K562 (cell line): ENCODE data around the gene HCST. TPM values are rescaled to one million over a fixed set of nuclear protein-coding genes. Genes with fewer than 3 reads are reported as not detected.

Experiments used
- ARID1B ChIP-seq: fragments of 450-650 bp; IDR thresholded peaks from 2 replicates; pipeline ENCODE4 v1.6.1; 2016; ENCODE audit warnings: antibody characterized with exemption, mild to moderate bottlenecking, inconsistent platforms
- CEBPG ChIP-seq, 3 experiments: fragments of 200-800 bp in 1 of 3; sonication (Bioruptor generic) in 1 of 3; sonication (generic) in 1 of 3; formaldehyde crosslinking in 1 of 3; IDR thresholded peaks in 2 of 3; conservative IDR thresholded peaks in 1 of 3; 2 replicates each; pipeline versions ENCODE4 v1.6.1 to v1.8.0; 2016 to 2022; ENCODE audit warnings: missing compliant biosample characterization in 2 of 3, missing genetic modification characterization in 2 of 3, mild to moderate bottlenecking in 1 of 3, missing genetic modification reagents in 1 of 3
- GABPB1 ChIP-seq: sonication (generic); formaldehyde crosslinking; IDR thresholded peaks from 2 replicates; pipeline ENCODE4 v1.8.0; 2022; ENCODE audit warnings: mild to moderate bottlenecking, missing genetic modification reagents
- HEY1 ChIP-seq: fragments of 250-450 bp; sonication (Bioruptor Pico); IDR thresholded peaks from 2 replicates; pipeline ENCODE4 v1.5.0; 2020; ENCODE audit warnings: mild to moderate bottlenecking, moderate library complexity, borderline replicate concordance
- HOXB6 ChIP-seq: fragments of 250-450 bp; sonication (Bioruptor Pico); IDR thresholded peaks from 2 replicates; pipeline ENCODE4 v1.5.1; 2022; ENCODE audit warnings: mild to moderate bottlenecking, borderline replicate concordance
- KAT2B ChIP-seq: IDR thresholded peaks from one replicate; pipeline ENCODE4 v1.6.1; 2012; ENCODE audit warnings: low read depth, mild to moderate bottlenecking, control low read depth, inconsistent platforms, low read length, moderate library complexity
- MAZ ChIP-seq, 2 experiments: fragments of 450-650 bp in 1 of 2; sonication (generic) in 1 of 2; formaldehyde crosslinking; IDR thresholded peaks in 1 of 2; conservative IDR thresholded peaks in 1 of 2; 2 replicates each; pipeline versions ENCODE4 v1.4.0 to v1.5.0; 2020; ENCODE audit warnings: mild to moderate bottlenecking in 1 of 2, missing genetic modification reagents in 1 of 2
- NFE2 ChIP-seq: IDR thresholded peaks from 2 replicates; pipeline ENCODE4 v1.6.1; 2014; ENCODE audit warnings: antibody characterized with exemption, low read depth
- ZNF140 ChIP-seq: fragments of 250-450 bp; sonication (Bioruptor Pico); IDR thresholded peaks from 2 replicates; pipeline ENCODE4 v1.8.0; 2021; ENCODE audit warnings: moderate library complexity, mild to moderate bottlenecking, inconsistent platforms
- ZNF785 ChIP-seq: fragments of 250-450 bp; sonication (Bioruptor Pico); IDR thresholded peaks from 2 replicates; pipeline ENCODE4 v1.4.0; 2020; ENCODE audit warnings: mild to moderate bottlenecking
- polyA plus RNA-seq, 8 experiments: library from polyadenylated mRNA; depleted of rRNA in 4 of 8; stranded (reverse) in 5 of 8; unstranded in 3 of 8; fragments of >200 nt; fragmentation: Nextera tagmentation in 2 of 8; fragmentation: Illumina TruSeq in 1 of 8; extraction: Ambion mirVana in 2 of 8; extraction: Trizol in 1 of 8; gene quantifications; 2 replicates each; pipeline versions ENCODE4 v1.2.1 to v1.2.3, GENCODE V29; 2011 to 2014; ENCODE audit warnings: inconsistent platforms in 1 of 8, missing spikeins in 1 of 8
- total RNA-seq, 7 experiments: library from RNA; depleted of rRNA in 6 of 7; stranded (reverse); fragments of >200 nt in 6 of 7; fragmentation: Illumina TruSeq in 2 of 7; extraction: Trizol in 2 of 7; gene quantifications; 2 replicates each; pipeline versions ENCODE4 v1.2.1 to v1.2.3, GENCODE V29; 2011 to 2021; ENCODE audit warnings: low replicate concordance in 1 of 7
- TF ChIP-seq, protein P1 (sequence below): fragments of 250-450 bp; sonication (Bioruptor Pico); IDR thresholded peaks from 2 replicates; pipeline ENCODE4 v1.4.0; 2020; ENCODE audit warnings: mild to moderate bottlenecking
- TF ChIP-seq, protein P2 (sequence below): sonication (generic); formaldehyde crosslinking; IDR thresholded peaks from 2 replicates; pipeline ENCODE4 v1.8.0; 2023; ENCODE audit warnings: missing genetic modification reagents, mild to moderate bottlenecking, borderline replicate concordance
- TF ChIP-seq, protein P3 (sequence below): sonication (generic); IDR thresholded peaks from 2 replicates; pipeline ENCODE4 v1.6.1; 2016
- TF ChIP-seq, protein P4 (sequence below): fragments of 450-650 bp; formaldehyde crosslinking; IDR thresholded peaks from 2 replicates; pipeline ENCODE4 v1.4.0; 2022; ENCODE audit warnings: mild to moderate bottlenecking, moderate library complexity
- TF ChIP-seq, protein P5 (sequence below): fragments of 250-450 bp; sonication (Bioruptor Pico); IDR thresholded peaks from 2 replicates; pipeline ENCODE4 v1.4.0; 2020; ENCODE audit warnings: borderline replicate concordance

HCST gene
- total and polyA plus RNA-seq, 9 of the 15 experiments (the other 6 are each of a cell fraction or from before 2014, with no cell fraction given): 0.29 to 1.9 (median 0.95) TPM; not detected in 2

DNA sequence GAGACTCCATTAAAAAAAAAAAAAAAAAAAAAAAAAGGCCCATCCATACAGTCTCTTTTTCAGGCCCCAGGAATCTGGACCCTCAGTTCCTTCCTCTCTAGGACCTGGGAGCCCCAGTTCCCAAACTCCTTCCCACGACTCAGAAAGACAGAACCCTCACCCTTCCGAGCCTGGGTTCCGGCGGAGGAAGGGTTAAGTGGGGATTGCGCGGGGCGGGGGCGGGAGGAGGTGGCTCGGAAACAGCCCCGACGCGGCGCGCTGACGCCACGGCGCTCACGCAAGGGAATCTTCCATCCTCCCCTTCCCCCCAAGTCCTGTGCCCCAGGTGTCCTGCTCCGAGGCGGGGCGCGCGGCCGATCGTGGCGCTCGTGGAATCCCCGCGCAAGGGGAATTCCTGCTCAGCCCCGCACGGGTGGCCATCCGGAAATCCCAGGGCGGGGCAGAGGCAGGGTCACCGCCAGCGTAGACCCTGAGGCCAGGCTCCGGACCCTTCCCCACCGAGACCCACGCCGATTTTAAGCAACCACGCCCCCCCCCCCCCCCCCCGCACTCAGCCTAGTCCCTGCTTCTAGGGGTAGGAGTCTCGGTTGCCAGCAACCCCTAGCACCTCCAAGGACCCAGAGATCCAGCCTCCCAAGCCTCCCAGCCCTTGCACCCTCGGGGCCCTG, 2.6 kb upstream of the HCST start (continued):
- TF ChIP-seq, protein P1, sequence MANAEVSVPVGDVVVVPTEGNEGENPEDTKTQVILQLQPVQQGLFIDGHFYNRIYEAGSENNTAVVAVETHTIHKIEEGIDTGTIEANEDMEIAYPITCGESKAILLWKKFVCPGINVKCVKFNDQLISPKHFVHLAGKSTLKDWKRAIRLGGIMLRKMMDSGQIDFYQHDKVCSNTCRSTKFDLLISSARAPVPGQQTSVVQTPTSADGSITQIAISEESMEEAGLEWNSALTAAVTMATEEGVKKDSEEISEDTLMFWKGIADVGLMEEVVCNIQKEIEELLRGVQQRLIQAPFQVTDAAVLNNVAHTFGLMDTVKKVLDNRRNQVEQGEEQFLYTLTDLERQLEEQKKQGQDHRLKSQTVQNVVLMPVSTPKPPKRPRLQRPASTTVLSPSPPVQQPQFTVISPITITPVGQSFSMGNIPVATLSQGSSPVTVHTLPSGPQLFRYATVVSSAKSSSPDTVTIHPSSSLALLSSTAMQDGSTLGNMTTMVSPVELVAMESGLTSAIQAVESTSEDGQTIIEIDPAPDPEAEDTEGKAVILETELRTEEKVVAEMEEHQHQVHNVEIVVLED (CRISPR knock-in tag): peak; percentile 96
- no peak for TF ChIP-seq ZNF140 (CRISPR knock-in tag)
- TF ChIP-seq, protein P2, sequence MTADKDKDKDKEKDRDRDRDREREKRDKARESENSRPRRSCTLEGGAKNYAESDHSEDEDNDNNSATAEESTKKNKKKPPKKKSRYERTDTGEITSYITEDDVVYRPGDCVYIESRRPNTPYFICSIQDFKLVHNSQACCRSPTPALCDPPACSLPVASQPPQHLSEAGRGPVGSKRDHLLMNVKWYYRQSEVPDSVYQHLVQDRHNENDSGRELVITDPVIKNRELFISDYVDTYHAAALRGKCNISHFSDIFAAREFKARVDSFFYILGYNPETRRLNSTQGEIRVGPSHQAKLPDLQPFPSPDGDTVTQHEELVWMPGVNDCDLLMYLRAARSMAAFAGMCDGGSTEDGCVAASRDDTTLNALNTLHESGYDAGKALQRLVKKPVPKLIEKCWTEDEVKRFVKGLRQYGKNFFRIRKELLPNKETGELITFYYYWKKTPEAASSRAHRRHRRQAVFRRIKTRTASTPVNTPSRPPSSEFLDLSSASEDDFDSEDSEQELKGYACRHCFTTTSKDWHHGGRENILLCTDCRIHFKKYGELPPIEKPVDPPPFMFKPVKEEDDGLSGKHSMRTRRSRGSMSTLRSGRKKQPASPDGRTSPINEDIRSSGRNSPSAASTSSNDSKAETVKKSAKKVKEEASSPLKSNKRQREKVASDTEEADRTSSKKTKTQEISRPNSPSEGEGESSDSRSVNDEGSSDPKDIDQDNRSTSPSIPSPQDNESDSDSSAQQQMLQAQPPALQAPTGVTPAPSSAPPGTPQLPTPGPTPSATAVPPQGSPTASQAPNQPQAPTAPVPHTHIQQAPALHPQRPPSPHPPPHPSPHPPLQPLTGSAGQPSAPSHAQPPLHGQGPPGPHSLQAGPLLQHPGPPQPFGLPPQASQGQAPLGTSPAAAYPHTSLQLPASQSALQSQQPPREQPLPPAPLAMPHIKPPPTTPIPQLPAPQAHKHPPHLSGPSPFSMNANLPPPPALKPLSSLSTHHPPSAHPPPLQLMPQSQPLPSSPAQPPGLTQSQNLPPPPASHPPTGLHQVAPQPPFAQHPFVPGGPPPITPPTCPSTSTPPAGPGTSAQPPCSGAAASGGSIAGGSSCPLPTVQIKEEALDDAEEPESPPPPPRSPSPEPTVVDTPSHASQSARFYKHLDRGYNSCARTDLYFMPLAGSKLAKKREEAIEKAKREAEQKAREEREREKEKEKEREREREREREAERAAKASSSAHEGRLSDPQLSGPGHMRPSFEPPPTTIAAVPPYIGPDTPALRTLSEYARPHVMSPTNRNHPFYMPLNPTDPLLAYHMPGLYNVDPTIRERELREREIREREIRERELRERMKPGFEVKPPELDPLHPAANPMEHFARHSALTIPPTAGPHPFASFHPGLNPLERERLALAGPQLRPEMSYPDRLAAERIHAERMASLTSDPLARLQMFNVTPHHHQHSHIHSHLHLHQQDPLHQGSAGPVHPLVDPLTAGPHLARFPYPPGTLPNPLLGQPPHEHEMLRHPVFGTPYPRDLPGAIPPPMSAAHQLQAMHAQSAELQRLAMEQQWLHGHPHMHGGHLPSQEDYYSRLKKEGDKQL (CRISPR knock-in tag): no peak
- no peak for TF ChIP-seq ARID1B
- no peak for TF ChIP-seq KAT2B
- TF ChIP-seq, protein P3, sequence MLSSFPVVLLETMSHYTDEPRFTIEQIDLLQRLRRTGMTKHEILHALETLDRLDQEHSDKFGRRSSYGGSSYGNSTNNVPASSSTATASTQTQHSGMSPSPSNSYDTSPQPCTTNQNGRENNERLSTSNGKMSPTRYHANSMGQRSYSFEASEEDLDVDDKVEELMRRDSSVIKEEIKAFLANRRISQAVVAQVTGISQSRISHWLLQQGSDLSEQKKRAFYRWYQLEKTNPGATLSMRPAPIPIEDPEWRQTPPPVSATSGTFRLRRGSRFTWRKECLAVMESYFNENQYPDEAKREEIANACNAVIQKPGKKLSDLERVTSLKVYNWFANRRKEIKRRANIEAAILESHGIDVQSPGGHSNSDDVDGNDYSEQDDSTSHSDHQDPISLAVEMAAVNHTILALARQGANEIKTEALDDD: no peak
- peak; percentile 89 to 93 for TF ChIP-seq MAZ (CRISPR knock-in tag; conservative IDR thresholded peaks at IDR 0.05 in 1 of 2, IDR thresholded peaks at IDR 0.05 in 1 of 2)
- no peak for TF ChIP-seq HEY1 (CRISPR knock-in tag)
- no peak for TF ChIP-seq ZNF785 (CRISPR knock-in tag)
- TF ChIP-seq, protein P4, sequence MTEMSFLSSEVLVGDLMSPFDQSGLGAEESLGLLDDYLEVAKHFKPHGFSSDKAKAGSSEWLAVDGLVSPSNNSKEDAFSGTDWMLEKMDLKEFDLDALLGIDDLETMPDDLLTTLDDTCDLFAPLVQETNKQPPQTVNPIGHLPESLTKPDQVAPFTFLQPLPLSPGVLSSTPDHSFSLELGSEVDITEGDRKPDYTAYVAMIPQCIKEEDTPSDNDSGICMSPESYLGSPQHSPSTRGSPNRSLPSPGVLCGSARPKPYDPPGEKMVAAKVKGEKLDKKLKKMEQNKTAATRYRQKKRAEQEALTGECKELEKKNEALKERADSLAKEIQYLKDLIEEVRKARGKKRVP (CRISPR knock-in tag): no peak
- no peak for TF ChIP-seq GABPB1 (CRISPR knock-in tag)
- TF ChIP-seq HOXB6: no peak
- TF ChIP-seq NFE2: no peak
- TF ChIP-seq, protein P5, sequence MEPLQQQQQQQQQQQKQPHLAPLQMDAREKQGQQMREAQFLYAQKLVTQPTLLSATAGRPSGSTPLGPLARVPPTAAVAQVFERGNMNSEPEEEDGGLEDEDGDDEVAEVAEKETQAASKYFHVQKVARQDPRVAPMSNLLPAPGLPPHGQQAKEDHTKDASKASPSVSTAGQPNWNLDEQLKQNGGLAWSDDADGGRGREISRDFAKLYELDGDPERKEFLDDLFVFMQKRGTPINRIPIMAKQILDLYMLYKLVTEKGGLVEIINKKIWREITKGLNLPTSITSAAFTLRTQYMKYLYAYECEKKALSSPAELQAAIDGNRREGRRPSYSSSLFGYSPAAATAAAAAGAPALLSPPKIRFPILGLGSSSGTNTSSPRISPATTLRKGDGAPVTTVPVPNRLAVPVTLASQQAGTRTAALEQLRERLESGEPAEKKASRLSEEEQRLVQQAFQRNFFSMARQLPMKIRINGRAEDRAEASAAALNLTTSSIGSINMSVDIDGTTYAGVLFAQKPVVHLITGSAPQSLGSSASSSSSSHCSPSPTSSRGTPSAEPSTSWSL (CRISPR knock-in tag): no peak
- no peak for TF ChIP-seq CEBPG (CRISPR knock-in tag; IDR thresholded peaks at IDR 0.05)
- TF ChIP-seq CEBPG (tag; conservative IDR thresholded peaks at IDR 0.05 in 1 of 2, IDR thresholded peaks at IDR 0.05 in 1 of 2): 0 out of 4 replicates have a peak, but pooled peaks of 1 of the 2 experiments have one; percentile 10
